ENCODE data around the gene MYO3B. TPM values are rescaled to one million over a fixed set of nuclear protein-coding genes. Genes with fewer than 3 reads are reported as not detected.

The MYO3B gene
- polyA plus RNA-seq, 1 donor (not counting 4 experiments of a cell fraction or from before 2014, with no cell fraction given), result 4.4 TPM

DNA sequence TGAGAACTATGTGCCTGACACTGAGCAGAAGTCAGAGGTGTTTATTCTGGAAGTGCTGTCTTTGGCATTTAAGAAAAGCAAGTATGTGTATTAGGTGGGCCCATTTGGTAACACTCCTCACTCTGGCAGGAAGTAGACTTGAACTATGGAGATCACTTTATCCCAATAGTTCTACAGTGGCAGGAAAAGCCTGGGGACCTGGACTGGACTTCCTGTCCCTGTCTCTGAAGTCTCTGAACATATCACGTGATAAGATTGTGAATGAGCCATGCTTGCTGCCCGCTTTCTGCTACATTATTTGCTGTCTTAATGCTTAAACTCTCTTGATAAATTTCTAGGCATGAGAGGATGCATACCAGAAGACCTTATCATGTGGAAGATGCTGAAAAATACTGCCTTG is 203.7 kb downstream of the MYO3B start:
- no peaks in the 10 kb centered on the region for H4K20me1 ChIP-seq (ENCODE audit: control insufficient read depth, extremely low read depth, insufficient read depth, low read length)
- DNase-seq (ENCODE audit: low read depth, low spot score) (no peak), FAIRE-seq (no peak)
- no peak for TF ChIP-seq EZH2 (IDR thresholded peaks at IDR 0.05; ENCODE audit: low read length)
- TF ChIP-seq, protein P1, sequence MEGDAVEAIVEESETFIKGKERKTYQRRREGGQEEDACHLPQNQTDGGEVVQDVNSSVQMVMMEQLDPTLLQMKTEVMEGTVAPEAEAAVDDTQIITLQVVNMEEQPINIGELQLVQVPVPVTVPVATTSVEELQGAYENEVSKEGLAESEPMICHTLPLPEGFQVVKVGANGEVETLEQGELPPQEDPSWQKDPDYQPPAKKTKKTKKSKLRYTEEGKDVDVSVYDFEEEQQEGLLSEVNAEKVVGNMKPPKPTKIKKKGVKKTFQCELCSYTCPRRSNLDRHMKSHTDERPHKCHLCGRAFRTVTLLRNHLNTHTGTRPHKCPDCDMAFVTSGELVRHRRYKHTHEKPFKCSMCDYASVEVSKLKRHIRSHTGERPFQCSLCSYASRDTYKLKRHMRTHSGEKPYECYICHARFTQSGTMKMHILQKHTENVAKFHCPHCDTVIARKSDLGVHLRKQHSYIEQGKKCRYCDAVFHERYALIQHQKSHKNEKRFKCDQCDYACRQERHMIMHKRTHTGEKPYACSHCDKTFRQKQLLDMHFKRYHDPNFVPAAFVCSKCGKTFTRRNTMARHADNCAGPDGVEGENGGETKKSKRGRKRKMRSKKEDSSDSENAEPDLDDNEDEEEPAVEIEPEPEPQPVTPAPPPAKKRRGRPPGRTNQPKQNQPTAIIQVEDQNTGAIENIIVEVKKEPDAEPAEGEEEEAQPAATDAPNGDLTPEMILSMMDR (optimal IDR thresholded peaks at IDR 0.05 in 1 of 3, IDR thresholded peaks at IDR 0.05 in 1 of 3, conservative IDR thresholded peaks at IDR 0.05 in 1 of 3; ENCODE audit: extremely low read depth in 1 of 3, insufficient read depth in 2 of 3, low read length in 3 of 3), result no peak
- H3K36me3 ChIP-seq (ENCODE audit: control insufficient read depth in 2 of 2, extremely low read depth in 1 of 2, insufficient read depth in 2 of 2, low read length in 2 of 2), result no peaks in the 10 kb centered on the region
- H3K27ac ChIP-seq (ENCODE audit: control insufficient read depth, insufficient read depth, low read length), result no peak overlapping the region
- no peak overlapping the region for H3K4me2 ChIP-seq (ENCODE audit: control insufficient read depth, extremely low read depth, insufficient read depth, low read depth, low read length)
- H3K4me3 ChIP-seq (ENCODE audit: control insufficient read depth in 2 of 3, extremely low read depth in 1 of 3, insufficient read depth in 2 of 3, low read depth in 1 of 3, low read length in 3 of 3), result no peak overlapping the region
- dilution Hi-C loops (cut with MboI; ENCODE audit: extremely low pct_ligation_motif_present, low sequenced_read_pairs), result no loop called here
- no peaks in the 10 kb centered on the region for H3K27me3 ChIP-seq (ENCODE audit: control insufficient read depth, extremely low read depth, insufficient read depth, low read length)
- H2AFZ ChIP-seq (ENCODE audit: control insufficient read depth, low read length), result no peak overlapping the region
- no peaks in the 10 kb centered on the region for H3K79me2 ChIP-seq (ENCODE audit: control insufficient read depth, insufficient read depth, low read length)
- no peak overlapping the region for H3K9ac ChIP-seq (ENCODE audit: control insufficient read depth, extremely low read depth, insufficient read depth, low read length)
- no peaks in the 10 kb centered on the region for H3K9me1 ChIP-seq (ENCODE audit: control insufficient read depth, extremely low read depth, insufficient read depth, low read length)
- no peaks in the 10 kb centered on the region for H3K9me3 ChIP-seq (ENCODE audit: control insufficient read depth, low read depth, low read length)
- H3K4me1 ChIP-seq (ENCODE audit: control insufficient read depth, extremely low read depth, insufficient read depth, low read length), result no peaks in the 10 kb centered on the region

DNA sequence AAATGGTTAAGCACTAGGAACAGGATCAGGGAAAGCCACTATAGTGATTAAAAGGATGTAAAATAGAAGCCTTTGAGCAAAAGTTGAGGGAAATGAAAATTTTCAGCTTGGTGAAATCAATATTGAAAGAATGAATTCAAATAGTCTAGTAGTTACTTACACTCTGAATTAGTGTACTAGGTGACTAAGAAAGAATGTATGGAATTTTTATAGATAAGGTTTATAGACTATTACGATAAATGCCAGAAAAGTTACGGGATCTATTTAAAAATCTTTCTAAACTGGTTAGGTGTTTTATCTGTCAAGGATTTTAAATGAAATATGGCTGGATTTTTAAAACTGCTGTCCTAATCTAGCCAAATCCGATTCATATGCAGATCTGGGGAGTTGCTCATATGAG is 208.6 kb downstream of the MYO3B start:
- H4K20me1 ChIP-seq (ENCODE audit: control insufficient read depth, extremely low read depth, insufficient read depth, low read length), result no peaks in the 10 kb centered on the region
- no peaks in the 10 kb centered on the region for H3K9me1 ChIP-seq (ENCODE audit: control insufficient read depth, extremely low read depth, insufficient read depth, low read length)
- H3K4me2 ChIP-seq (ENCODE audit: control insufficient read depth, extremely low read depth, insufficient read depth, low read depth, low read length), result no peak overlapping the region
- H3K27ac ChIP-seq (ENCODE audit: control insufficient read depth, insufficient read depth, low read length), result no peak overlapping the region
- no peaks in the 10 kb centered on the region for H3K4me1 ChIP-seq (ENCODE audit: control insufficient read depth, extremely low read depth, insufficient read depth, low read length)
- no peak overlapping the region for H3K4me3 ChIP-seq (ENCODE audit: control insufficient read depth in 2 of 3, extremely low read depth in 1 of 3, insufficient read depth in 2 of 3, low read depth in 1 of 3, low read length in 3 of 3)
- no peaks in the 10 kb centered on the region for H3K9me3 ChIP-seq (ENCODE audit: control insufficient read depth, low read depth, low read length)
- no peaks in the 10 kb centered on the region for H3K79me2 ChIP-seq (ENCODE audit: control insufficient read depth, insufficient read depth, low read length)
- no peak overlapping the region for H3K9ac ChIP-seq (ENCODE audit: control insufficient read depth, extremely low read depth, insufficient read depth, low read length)
- FAIRE-seq, result no peak
- no peaks in the 10 kb centered on the region for H3K27me3 ChIP-seq (ENCODE audit: control insufficient read depth, extremely low read depth, insufficient read depth, low read length)
- TF ChIP-seq, protein P1 (optimal IDR thresholded peaks at IDR 0.05 in 1 of 3, IDR thresholded peaks at IDR 0.05 in 1 of 3, conservative IDR thresholded peaks at IDR 0.05 in 1 of 3; ENCODE audit: extremely low read depth in 1 of 3, insufficient read depth in 2 of 3, low read length in 3 of 3), result no peak
- no peak for TF ChIP-seq EZH2 (IDR thresholded peaks at IDR 0.05; ENCODE audit: low read length)
- H2AFZ ChIP-seq (ENCODE audit: control insufficient read depth, low read length), result no peak overlapping the region
- no peak for DNase-seq (ENCODE audit: low read depth, low spot score)
- H3K36me3 ChIP-seq (ENCODE audit: control insufficient read depth in 2 of 2, extremely low read depth in 1 of 2, insufficient read depth in 2 of 2, low read length in 2 of 2), result no peaks in the 10 kb centered on the region
- dilution Hi-C loops (cut with MboI; ENCODE audit: extremely low pct_ligation_motif_present, low sequenced_read_pairs), result no loop called here
